Astrocyte (in vitro differentiated cells and primary cell): ENCODE data around the gene TET2.

ENCODE experiments used
- CTCF ChIP-seq: IDR thresholded peaks from 2 replicates; pipeline ENCODE4 v1.5.1; 2011; ENCODE audit warnings: low read depth, mild to moderate bottlenecking, inconsistent platforms, low read length, moderate library complexity; ENCODE audit not compliant: insufficient read depth
- EZH2 ChIP-seq: IDR thresholded peaks from 2 replicates; pipeline ENCODE4 v1.6.1; 2012; ENCODE audit warnings: mild to moderate bottlenecking, low read length, inconsistent platforms; ENCODE audit not compliant: insufficient read depth

- TF ChIP-seq CTCF (no peak), EZH2 (no peak)
Observed at GRCh38 chr4:105240037-105240436, 93.4 kb downstream of the TET2 start.
